MM.1S (cell line): Measurements from ENCODE around the gene DGKI.

Source experiments
- DNase-seq: peaks from one replicate; pipeline ENCODE4 v3.0.0-alpha.2; 2015
- H2AFZ ChIP-seq: fragments of 300-600 bp; sonication (generic); 2 replicates; pipeline ENCODE4 v1.6.0; 2016; ENCODE audit warnings: antibody characterized with exemption, low read length
- H3F3A ChIP-seq: fragments of 300-600 bp; sonication (generic); 2 replicates; pipeline ENCODE4 v1.6.1; 2016; ENCODE audit warnings: mild to moderate bottlenecking, antibody characterized with exemption, low read length, moderate library complexity, mixed read lengths; ENCODE audit not compliant: insufficient read depth
- H3K27ac ChIP-seq: fragments of 300-600 bp; sonication (generic); 2 replicates; pipeline ENCODE4 v1.5.1; 2016; ENCODE audit warnings: mild to moderate bottlenecking, low read length
- H3K27me3 ChIP-seq: fragments of 300-600 bp; sonication (generic); replicated peaks from 2 replicates; pipeline ENCODE4 v1.6.0; 2016; ENCODE audit warnings: low read length; ENCODE audit not compliant: insufficient read depth
- H3K36me3 ChIP-seq: fragments of 300-600 bp; sonication (generic); replicated peaks from 2 replicates; pipeline ENCODE4 v1.6.1; 2016; ENCODE audit warnings: mild to moderate bottlenecking, low read length, mixed read lengths; ENCODE audit not compliant: insufficient read depth
- H3K4me1 ChIP-seq: fragments of 300-600 bp; sonication (generic); 2 replicates; pipeline ENCODE4 v1.6.1; 2016; ENCODE audit warnings: low read length, mixed read lengths
- H3K4me2 ChIP-seq: fragments of 300-600 bp; sonication (generic); 2 replicates; pipeline ENCODE4 v1.6.0; 2016; ENCODE audit warnings: low read depth, low read length
- H3K4me3 ChIP-seq: fragments of 300-600 bp; sonication (generic); 2 replicates; pipeline ENCODE4 v1.5.1; 2016; ENCODE audit warnings: low read length, mixed read lengths
- H3K79me2 ChIP-seq: fragments of 300-600 bp; sonication (generic); 2 replicates; pipeline ENCODE4 v1.6.1; 2016; ENCODE audit warnings: mixed run types, low read length, mixed read lengths
- H3K9ac ChIP-seq: fragments of 300-600 bp; sonication (generic); 2 replicates; pipeline ENCODE4 v1.6.1; 2016; ENCODE audit warnings: low read length, mixed read lengths
- H3K9me2 ChIP-seq: fragments of 300-600 bp; sonication (generic); replicated peaks from 2 replicates; pipeline ENCODE4 v1.6.1; 2016; ENCODE audit warnings: mild to moderate bottlenecking, low read length, mixed read lengths; ENCODE audit not compliant: insufficient read depth
- H3K9me3 ChIP-seq: fragments of 300-600 bp; sonication (generic); replicated peaks from 2 replicates; pipeline ENCODE4 v1.6.1; 2016; ENCODE audit warnings: mild to moderate bottlenecking, low read length, mixed read lengths; ENCODE audit not compliant: insufficient read depth
- H4K20me1 ChIP-seq: fragments of 300-600 bp; sonication (generic); 2 replicates; pipeline ENCODE4 v1.6.1; 2016; ENCODE audit warnings: mild to moderate bottlenecking, low read length, moderate library complexity, mixed read lengths; ENCODE audit not compliant: insufficient read depth
- EZH2 ChIP-seq: fragments of 300-600 bp; sonication (generic); optimal IDR thresholded peaks from 2 replicates; pipeline ENCODE3; 2017; ENCODE audit warnings: low read depth, mild to moderate bottlenecking, antibody characterized with exemption, low read length, mixed read lengths
- EZH2phosphoT487 ChIP-seq: fragments of 300-600 bp; sonication (generic); IDR thresholded peaks from 2 replicates; pipeline ENCODE4 v1.6.1; 2018; ENCODE audit warnings: antibody characterized with exemption, low read length
- TF ChIP-seq, protein P1 (sequence below): fragments of 300-600 bp; sonication (generic); IDR thresholded peaks from 2 replicates; pipeline ENCODE4 v1.5.1; 2016; ENCODE audit warnings: antibody characterized with exemption, low read length, mixed read lengths

DGKI gene

DNA sequence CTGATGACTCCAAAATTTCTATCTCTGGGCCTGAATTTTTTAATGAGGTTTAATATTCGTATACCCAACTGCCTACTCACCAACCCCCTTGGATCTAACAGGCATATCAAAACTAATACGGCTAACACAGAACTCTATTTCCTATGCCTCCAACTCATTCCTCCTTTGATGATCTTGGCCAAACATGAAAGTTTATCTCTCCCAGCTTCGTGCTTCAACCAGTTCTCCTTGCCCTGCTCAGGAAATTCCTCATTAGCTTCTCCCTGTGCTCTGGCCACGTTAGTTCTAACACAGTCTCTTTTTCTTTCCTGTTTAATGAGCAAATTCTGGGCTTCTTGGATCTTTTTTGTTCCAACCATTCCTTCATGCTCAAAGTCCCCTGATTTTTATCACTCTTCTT is 364.3 kb downstream of the DGKI start:
- no peak overlapping the region for H3K4me3 ChIP-seq
- no peaks in the 10 kb centered on the region for H4K20me1 ChIP-seq
- TF ChIP-seq EZH2phosphoT487 (no peak), EZH2 (no peak)
- TF ChIP-seq, protein P1, sequence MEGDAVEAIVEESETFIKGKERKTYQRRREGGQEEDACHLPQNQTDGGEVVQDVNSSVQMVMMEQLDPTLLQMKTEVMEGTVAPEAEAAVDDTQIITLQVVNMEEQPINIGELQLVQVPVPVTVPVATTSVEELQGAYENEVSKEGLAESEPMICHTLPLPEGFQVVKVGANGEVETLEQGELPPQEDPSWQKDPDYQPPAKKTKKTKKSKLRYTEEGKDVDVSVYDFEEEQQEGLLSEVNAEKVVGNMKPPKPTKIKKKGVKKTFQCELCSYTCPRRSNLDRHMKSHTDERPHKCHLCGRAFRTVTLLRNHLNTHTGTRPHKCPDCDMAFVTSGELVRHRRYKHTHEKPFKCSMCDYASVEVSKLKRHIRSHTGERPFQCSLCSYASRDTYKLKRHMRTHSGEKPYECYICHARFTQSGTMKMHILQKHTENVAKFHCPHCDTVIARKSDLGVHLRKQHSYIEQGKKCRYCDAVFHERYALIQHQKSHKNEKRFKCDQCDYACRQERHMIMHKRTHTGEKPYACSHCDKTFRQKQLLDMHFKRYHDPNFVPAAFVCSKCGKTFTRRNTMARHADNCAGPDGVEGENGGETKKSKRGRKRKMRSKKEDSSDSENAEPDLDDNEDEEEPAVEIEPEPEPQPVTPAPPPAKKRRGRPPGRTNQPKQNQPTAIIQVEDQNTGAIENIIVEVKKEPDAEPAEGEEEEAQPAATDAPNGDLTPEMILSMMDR: no peak
- H3K4me2 ChIP-seq: no peak overlapping the region
- no peaks in the 10 kb centered on the region for H3K27me3 ChIP-seq
- peaks cover 12% of the 10 kb centered on the region; the same call in 1 of the 2 replicates for H3K4me1 ChIP-seq
- H3K9me3 ChIP-seq: no peaks in the 10 kb centered on the region
- DNase-seq: no peak
- no peak overlapping the region for H2AFZ ChIP-seq
- no peak overlapping the region for H3K9ac ChIP-seq
- H3K9me2 ChIP-seq: no peaks in the 10 kb centered on the region
- no peak overlapping the region for H3K27ac ChIP-seq
- H3K36me3 ChIP-seq: no peaks in the 10 kb centered on the region
- no peaks in the 10 kb centered on the region for H3F3A ChIP-seq
- no peaks in the 10 kb centered on the region for H3K79me2 ChIP-seq

DNA sequence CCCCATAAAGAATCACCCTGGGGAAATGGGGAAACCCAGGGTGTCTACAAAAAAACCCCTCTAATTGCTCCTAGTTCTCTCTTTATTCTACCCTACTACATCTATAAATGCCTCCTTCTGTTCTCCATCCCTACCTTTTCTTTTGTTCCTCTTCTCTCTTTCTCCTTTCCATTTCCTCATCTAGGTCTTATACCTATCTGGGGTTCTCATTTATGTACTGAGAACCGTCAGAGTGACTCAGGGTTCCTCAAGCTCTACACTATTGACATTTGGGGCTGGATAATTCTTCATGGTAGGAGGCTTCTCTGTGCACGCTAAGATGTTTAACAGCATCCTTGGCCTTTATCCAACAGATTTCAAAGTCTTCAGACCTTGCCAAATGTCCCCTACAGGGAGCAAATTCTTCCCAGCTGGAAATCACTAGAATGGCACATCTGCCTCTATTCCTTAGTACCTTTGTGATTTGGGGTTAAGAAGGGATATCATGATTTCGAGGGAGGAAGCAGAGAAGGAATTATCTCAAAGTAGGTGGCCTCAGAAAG is 365.9 kb downstream of the DGKI start:
- H4K20me1 ChIP-seq: no peaks in the 10 kb centered on the region
- H3K4me3 ChIP-seq: no peak overlapping the region
- no peaks in the 10 kb centered on the region for H3K27me3 ChIP-seq
- no peak for DNase-seq
- H3K9me3 ChIP-seq: no peaks in the 10 kb centered on the region
- H3K79me2 ChIP-seq: no peaks in the 10 kb centered on the region
- no peaks in the 10 kb centered on the region for H3F3A ChIP-seq
- H2AFZ ChIP-seq: no peak overlapping the region
- peak overlapping the region; percentile 19; the same call in 1 of the 2 replicates for H3K4me2 ChIP-seq
- peaks cover 12% of the 10 kb centered on the region; the same call in 1 of the 2 replicates for H3K4me1 ChIP-seq
- H3K9ac ChIP-seq: no peak overlapping the region
- no peaks in the 10 kb centered on the region for H3K36me3 ChIP-seq
- no peak overlapping the region for H3K27ac ChIP-seq
- TF ChIP-seq EZH2 (no peak), EZH2phosphoT487 (no peak)
- TF ChIP-seq, protein P1: no peak
- no peaks in the 10 kb centered on the region for H3K9me2 ChIP-seq

DNA sequence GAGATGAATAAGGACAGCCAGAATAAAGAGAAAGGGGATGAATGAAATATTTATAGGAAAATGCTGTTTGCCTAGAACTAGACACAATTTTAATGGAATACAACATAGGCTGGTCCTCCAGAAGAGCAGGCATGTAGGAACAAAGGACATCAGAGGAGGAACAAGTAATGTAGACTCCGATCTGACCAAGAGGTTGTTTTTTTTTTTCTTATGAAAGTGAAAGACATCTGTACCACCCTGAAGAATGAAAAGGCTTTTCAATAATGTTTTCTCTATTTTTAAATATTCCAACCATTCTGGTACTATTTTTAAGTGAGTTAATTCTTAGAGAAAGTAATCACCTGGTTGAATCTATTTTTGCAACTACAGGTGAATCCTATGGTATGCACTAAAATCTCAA is 366.4 kb downstream of the DGKI start:
- Histone ChIP-seq H3K9me2 (no peaks in the 10 kb centered on the region), H3K79me2 (no peaks in the 10 kb centered on the region), H3K27ac (no peak overlapping the region), H2AFZ (no peak overlapping the region), H3K27me3 (no peaks in the 10 kb centered on the region), H3K4me1 (peaks cover 12% of the 10 kb centered on the region; the same call in 1 of the 2 replicates), H4K20me1 (no peaks in the 10 kb centered on the region), H3K9me3 (no peaks in the 10 kb centered on the region), H3K9ac (no peak overlapping the region), H3K36me3 (no peaks in the 10 kb centered on the region), H3F3A (no peaks in the 10 kb centered on the region), H3K4me3 (no peak overlapping the region), H3K4me2 (peak overlapping the region; percentile 19; the same call in 1 of the 2 replicates)
- TF ChIP-seq EZH2phosphoT487: no peak
- TF ChIP-seq, protein P1: no peak
- TF ChIP-seq EZH2: no peak
- DNase-seq: peak; percentile 41
